Jurkat, Clone E6-1 (cell line): ENCODE data around the gene ANKRD13C. TPM values are rescaled to one million over a fixed set of nuclear protein-coding genes. Genes with fewer than 3 reads are reported as not detected.
"Not testable (repeated sequence)": the region's sequence is repeated elsewhere in the genome, so short reads cannot be mapped to it uniquely, and the experiment has no call there.

ENCODE experiments used
- DNase-seq: peaks from one replicate; pipeline ENCODE4 v3.0.0-alpha.2; 2011; ENCODE audit warnings: low read depth, low spot score
- H3K4me3 ChIP-seq: 2 replicates; pipeline ENCODE4 v1.5.1; 2011; ENCODE audit warnings: mild to moderate bottlenecking, low read length, control low read depth, moderate library complexity
- polyA plus RNA-seq: library from polyadenylated mRNA; unstranded; fragments of >200 nt; gene quantifications from one replicate; pipeline ENCODE4 v1.2.1, GENCODE V29; 2012; ENCODE audit warnings: missing spikeins; ENCODE audit not compliant: insufficient read length, insufficient read depth

The ANKRD13C gene
- 7.6 TPM for polyA plus RNA-seq

GRCh38 chr1:70354332-70355110, at the start of gene ANKRD13C:
TSS of gene ANKRD13C (minus strand) at chr1:70354722. CDS start at chr1:70354408, 314 bp downstream.
- peak within 1 kb of the TSS; percentile 91 for H3K4me3 ChIP-seq
- peak; percentile 94 for DNase-seq

- no peak overlapping the region for H3K4me3 ChIP-seq
- DNase-seq: no peak
Measured at GRCh38 chr1:70403759-70404158, 49.2 kb upstream of the ANKRD13C start.

- no peak overlapping the region for H3K4me3 ChIP-seq
Measured at GRCh38 chr1:70401974-70402373, 47.5 kb upstream of the ANKRD13C start.

GRCh38 chr1:70400335-70400734, 45.8 kb upstream of the ANKRD13C start:
- no peak overlapping the region for H3K4me3 ChIP-seq
- no peak for DNase-seq

More at GRCh38 chr1:70401974-70402373, 47.5 kb upstream of the ANKRD13C start:
- no peak for DNase-seq

- no peak overlapping the region for H3K4me3 ChIP-seq
- no peak for DNase-seq
Measured at GRCh38 chr1:70397013-70397412, 42.5 kb upstream of the ANKRD13C start.

GRCh38 chr1:70396607-70397006, 42.1 kb upstream of the ANKRD13C start:
- DNase-seq: no peak
- H3K4me3 ChIP-seq: no peak overlapping the region

GRCh38 chr1:70392626-70393025, 38.1 kb upstream of the ANKRD13C start:
- DNase-seq: no peak
- H3K4me3 ChIP-seq: no peak overlapping the region

- peak; percentile 66 for DNase-seq
- H3K4me3 ChIP-seq: no peak overlapping the region
Measured at GRCh38 chr1:70387507-70387906, 33.0 kb upstream of the ANKRD13C start.

GRCh38 chr1:70386121-70386520, 31.6 kb upstream of the ANKRD13C start:
- no peak for DNase-seq
- no peak overlapping the region for H3K4me3 ChIP-seq

- DNase-seq: no peak
- H3K4me3 ChIP-seq: no peak overlapping the region
Measured at GRCh38 chr1:70385477-70385876, 31.0 kb upstream of the ANKRD13C start.

- no peak for DNase-seq
- H3K4me3 ChIP-seq: no peak overlapping the region
Measured at GRCh38 chr1:70384542-70384941, 30.0 kb upstream of the ANKRD13C start.

- H3K4me3 ChIP-seq: no peak overlapping the region
- DNase-seq: no peak
Measured at GRCh38 chr1:70383483-70383882, 29.0 kb upstream of the ANKRD13C start.

GRCh38 chr1:70382682-70383081, 28.2 kb upstream of the ANKRD13C start:
- H3K4me3 ChIP-seq: no peak overlapping the region
- DNase-seq: no peak

GRCh38 chr1:70376196-70376595, 21.7 kb upstream of the ANKRD13C start:
- H3K4me3 ChIP-seq: no peak overlapping the region
- DNase-seq: no peak

- DNase-seq: not testable (repeated sequence)
Measured at GRCh38 chr1:70373580-70373979, 19.1 kb upstream of the ANKRD13C start.

GRCh38 chr1:70372426-70372825, 17.9 kb upstream of the ANKRD13C start:
- no peak for DNase-seq
- no peak overlapping the region for H3K4me3 ChIP-seq

More at GRCh38 chr1:70373580-70373979, 19.1 kb upstream of the ANKRD13C start:
- H3K4me3 ChIP-seq: not testable (repeated sequence)

GRCh38 chr1:70371586-70371985, 17.1 kb upstream of the ANKRD13C start:
- not testable (repeated sequence) for H3K4me3 ChIP-seq, DNase-seq

- not testable (repeated sequence) for H3K4me3 ChIP-seq, DNase-seq
Measured at GRCh38 chr1:70367397-70367796, 12.9 kb upstream of the ANKRD13C start.

- DNase-seq: not testable (repeated sequence)
Measured at GRCh38 chr1:70366997-70367396, 12.5 kb upstream of the ANKRD13C start.

GRCh38 chr1:70366425-70366952, 12.0 kb upstream of the ANKRD13C start:
- not testable (repeated sequence) for H3K4me3 ChIP-seq, DNase-seq

More at GRCh38 chr1:70366997-70367396, 12.5 kb upstream of the ANKRD13C start:
- H3K4me3 ChIP-seq: not testable (repeated sequence)
